BLaER1 treated with 17β-estradiol and CSF1 and Interleukin-3, amounts not matched to agents 10 nM and 100 nM (cell line): ENCODE data around the gene TLR6.
A peak's percentile ranks its signal among the peaks of the same experiment; 100 is the strongest.

Experiments
- H3K27ac ChIP-seq, 11 experiments: shearing (Covaris generic); formaldehyde crosslinking; 2 replicates each; pipeline ENCODE4 v1.8.1; 2022
- H3K27me3 ChIP-seq, 11 experiments: shearing (Covaris generic); formaldehyde crosslinking; 2 replicates each; pipeline ENCODE4 v1.8.1; 2022
- H3K36me3 ChIP-seq, 11 experiments: shearing (Covaris generic); formaldehyde crosslinking; 2 replicates each; pipeline ENCODE4 v1.8.1; 2022
- H3K4me1 ChIP-seq, 10 experiments: shearing (Covaris generic); formaldehyde crosslinking; 2 replicates each; pipeline ENCODE4 v1.8.1; 2022
- H3K4me2 ChIP-seq, 11 experiments: shearing (Covaris generic); formaldehyde crosslinking; 2 replicates each; pipeline ENCODE4 v1.8.1; 2022
- H3K4me3 ChIP-seq, 10 experiments: shearing (Covaris generic); formaldehyde crosslinking; 2 replicates each; pipeline ENCODE4 v1.8.1; 2022
- H3K9ac ChIP-seq, 11 experiments: shearing (Covaris generic); formaldehyde crosslinking; 2 replicates each; pipeline ENCODE4 v1.8.1; 2022
- H3K9me3 ChIP-seq, 11 experiments: shearing (Covaris generic); formaldehyde crosslinking; replicated peaks in 1 of 11; 2 replicates each; pipeline ENCODE4 v1.8.1; 2022
- H4K20me1 ChIP-seq, 11 experiments: shearing (Covaris generic); formaldehyde crosslinking; 2 replicates each; pipeline ENCODE4 v1.8.1; 2022
- Cebpa-rat ChIP-seq, 11 experiments: shearing (Covaris generic); IDR thresholded peaks; 2 replicates each; pipeline ENCODE4 v1.8.1; 2022

The TLR6 gene

DNA sequence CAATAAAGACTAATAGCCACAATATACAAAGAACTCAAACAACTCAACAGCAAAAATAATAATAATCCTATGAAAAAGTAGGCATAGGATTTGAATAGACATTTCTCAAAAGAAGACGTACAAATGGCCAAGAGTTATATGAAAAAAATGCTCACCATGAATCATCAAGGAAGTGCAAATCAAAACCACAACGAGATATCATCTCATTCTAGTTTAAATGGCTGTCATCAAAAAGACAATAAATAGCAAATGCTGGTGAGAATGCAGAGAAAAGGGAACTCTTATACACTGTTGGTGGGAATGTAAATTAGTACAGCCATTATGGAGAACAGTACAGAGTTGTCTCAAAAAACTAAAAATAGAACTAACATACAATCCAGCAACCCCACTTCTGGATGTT is 18.8 kb downstream of the TLR6 start:
- Histone ChIP-seq H3K9ac (no peak overlapping the region), H3K4me2 (peak overlapping the region in 8 of 11 experiments; percentile 1 to 80 (median 35); a peak in 11 of 22 replicates)
- TF ChIP-seq Cebpa-rat (IDR thresholded peaks at IDR 0.05), result no peak

DNA sequence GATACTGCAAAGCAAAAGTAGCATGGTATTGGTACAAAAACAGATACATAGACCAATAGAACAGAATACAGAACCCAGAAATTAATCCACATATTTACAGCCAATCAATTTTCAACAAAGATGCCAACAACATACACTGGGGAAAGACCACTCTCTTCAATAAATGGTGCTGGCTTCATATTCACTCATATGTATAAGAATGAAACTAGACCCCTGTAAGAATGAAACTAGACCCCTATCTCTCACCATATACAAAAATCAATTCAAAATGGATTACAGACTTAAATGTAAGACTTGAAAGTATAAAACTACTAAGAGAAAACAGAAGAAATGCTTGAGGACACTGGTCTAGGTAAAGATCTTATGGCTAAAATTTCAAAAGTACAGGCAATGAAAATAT is 19.3 kb downstream of the TLR6 start:
- Histone ChIP-seq H3K9ac (no peak overlapping the region), H3K4me3 (no peak overlapping the region), H3K4me1 (peaks cover 5 to 28% (median 13%) of the 10 kb centered on the region in 10 experiments; a peak in 14 of 20 replicates), H3K9me3 (peaks cover 33 to 72% (median 52%) of the 10 kb centered on the region in 11 experiments), H4K20me1 (peaks cover 0 to 43% (median 0%) of the 10 kb centered on the region in 11 experiments; a peak in 4 of 22 replicates), H3K27me3 (peaks cover 0 to 43% (median 0%) of the 10 kb centered on the region in 11 experiments; a peak in 5 of 22 replicates), H3K27ac (no peak overlapping the region), H3K4me2 (peak overlapping the region in 7 of 11 experiments; percentile 1 to 80 (median 38); a peak in 8 of 22 replicates), H3K36me3 (peaks cover 0 to 62% (median 0%) of the 10 kb centered on the region in 11 experiments; a peak in 8 of 22 replicates)
- no peak for TF ChIP-seq Cebpa-rat (IDR thresholded peaks at IDR 0.05)

More for the DNA sequence above, 18.8 kb downstream of the TLR6 start:
- Histone ChIP-seq H4K20me1 (peaks cover 0 to 43% (median 0%) of the 10 kb centered on the region in 11 experiments; a peak in 4 of 22 replicates), H3K9me3 (peaks cover 28 to 71% (median 47%) of the 10 kb centered on the region in 11 experiments), H3K4me1 (peaks cover 5 to 23% (median 13%) of the 10 kb centered on the region in 10 experiments; a peak in 14 of 20 replicates), H3K27ac (no peak overlapping the region), H3K27me3 (peaks cover 0 to 46% (median 0%) of the 10 kb centered on the region in 11 experiments; a peak in 5 of 22 replicates), H3K4me3 (no peak overlapping the region), H3K36me3 (peaks cover 0 to 62% (median 0%) of the 10 kb centered on the region in 11 experiments; a peak in 8 of 22 replicates)

- Histone ChIP-seq H3K27ac (no peak overlapping the region), H3K9ac (no peak overlapping the region), H3K9me3 (peaks cover 36 to 70% (median 52%) of the 10 kb centered on the region in 11 experiments), H4K20me1 (peaks cover 0 to 50% (median 0%) of the 10 kb centered on the region in 11 experiments; a peak in 4 of 22 replicates), H3K36me3 (peaks cover 0 to 60% (median 0%) of the 10 kb centered on the region in 11 experiments; a peak in 8 of 22 replicates), H3K4me2 (no peak overlapping the region), H3K27me3 (peaks cover 0 to 21% (median 0%) of the 10 kb centered on the region in 11 experiments; a peak in 5 of 22 replicates), H3K4me1 (peaks cover 5 to 29% (median 13%) of the 10 kb centered on the region in 10 experiments; a peak in 14 of 20 replicates), H3K4me3 (no peak overlapping the region)
- no peak for TF ChIP-seq Cebpa-rat (IDR thresholded peaks at IDR 0.05)
Observed at GRCh38 chr4:38834570-38834969, 22.0 kb downstream of the TLR6 start.

- no peak overlapping the region for H3K27ac ChIP-seq
- H3K4me2 ChIP-seq, result peak overlapping the region in 2 of 11 experiments; percentile 35 to 54; a peak in 4 of 22 replicates
- H3K27me3 ChIP-seq, result peaks cover 0 to 18% (median 0%) of the 10 kb centered on the region in 11 experiments; a peak in 5 of 22 replicates
- peaks cover 36 to 61% (median 49%) of the 10 kb centered on the region in 11 experiments for H3K9me3 ChIP-seq
- TF ChIP-seq Cebpa-rat (IDR thresholded peaks at IDR 0.05), result no peak
- peaks cover 0 to 21% (median 6%) of the 10 kb centered on the region in 10 experiments; a peak in 10 of 20 replicates for H3K4me1 ChIP-seq
- no peak overlapping the region for H3K9ac ChIP-seq
- H3K4me3 ChIP-seq, result no peak overlapping the region
- H3K36me3 ChIP-seq, result peaks cover 0 to 74% (median 0%) of the 10 kb centered on the region in 11 experiments; a peak in 8 of 22 replicates
- peaks cover 0 to 47% (median 0%) of the 10 kb centered on the region in 11 experiments; a peak in 4 of 22 replicates for H4K20me1 ChIP-seq
Observed at GRCh38 chr4:38832624-38833528, 23.7 kb downstream of the TLR6 start.

GRCh38 chr4:38832206-38832605 is 24.4 kb downstream of the TLR6 start:
- Histone ChIP-seq H3K9ac (no peak overlapping the region), H4K20me1 (peaks cover 0 to 41% (median 0%) of the 10 kb centered on the region in 11 experiments; a peak in 4 of 22 replicates), H3K4me2 (peak overlapping the region in 2 of 11 experiments; percentile 35 to 54; a peak in 4 of 22 replicates), H3K4me3 (no peak overlapping the region), H3K9me3 (peaks cover 30 to 62% (median 48%) of the 10 kb centered on the region in 11 experiments), H3K27ac (no peak overlapping the region), H3K4me1 (peaks cover 0 to 15% (median 0%) of the 10 kb centered on the region in 10 experiments; a peak in 8 of 20 replicates), H3K36me3 (peaks cover 0 to 80% (median 0%) of the 10 kb centered on the region in 11 experiments; a peak in 8 of 22 replicates), H3K27me3 (peaks cover 0 to 18% (median 0%) of the 10 kb centered on the region in 11 experiments; a peak in 5 of 22 replicates)
- TF ChIP-seq Cebpa-rat (IDR thresholded peaks at IDR 0.05), result no peak

DNA sequence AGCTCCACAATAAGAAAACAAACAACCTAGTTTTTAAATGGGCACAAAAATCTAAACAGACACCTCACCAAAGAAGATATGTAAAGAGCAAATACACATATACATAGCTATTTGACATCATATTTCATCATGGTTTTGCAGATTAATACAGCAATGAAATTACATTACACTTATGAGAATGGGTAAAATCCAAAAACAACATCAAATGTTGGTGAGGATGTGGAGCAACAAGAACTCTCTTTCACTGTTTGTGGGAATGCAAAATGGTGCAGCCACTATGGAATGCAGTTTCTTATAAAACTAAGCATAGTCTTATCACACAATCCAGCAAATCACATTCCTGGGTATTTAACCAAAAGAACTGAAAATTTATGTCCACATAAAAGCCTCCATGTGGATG is 25.0 kb downstream of the TLR6 start:
- H3K9me3 ChIP-seq, result peaks cover 25 to 61% (median 43%) of the 10 kb centered on the region in 11 experiments
- no peak for TF ChIP-seq Cebpa-rat (IDR thresholded peaks at IDR 0.05)
- peaks cover 0 to 12% (median 0%) of the 10 kb centered on the region in 10 experiments; a peak in 4 of 20 replicates for H3K4me1 ChIP-seq

GRCh38 chr4:38829237-38829636 is 27.4 kb downstream of the TLR6 start:
- Histone ChIP-seq H3K27ac (no peak overlapping the region), H3K4me3 (no peak overlapping the region), H4K20me1 (peaks cover 0 to 39% (median 0%) of the 10 kb centered on the region in 11 experiments; a peak in 4 of 22 replicates), H3K4me2 (no peak overlapping the region), H3K4me1 (peaks cover 0 to 12% (median 0%) of the 10 kb centered on the region in 10 experiments; a peak in 4 of 20 replicates), H3K36me3 (peaks cover 0 to 91% (median 0%) of the 10 kb centered on the region in 11 experiments; a peak in 8 of 22 replicates), H3K9me3 (peaks cover 10 to 60% (median 28%) of the 10 kb centered on the region in 11 experiments), H3K9ac (no peak overlapping the region), H3K27me3 (peaks cover 0 to under 1% (median 0%) of the 10 kb centered on the region in 11 experiments; a peak in 1 of 22 replicates)
- no peak for TF ChIP-seq Cebpa-rat (IDR thresholded peaks at IDR 0.05)

More for the DNA sequence above, 25.0 kb downstream of the TLR6 start:
- H3K27ac ChIP-seq, result no peak overlapping the region
- peaks cover 0 to 39% (median 0%) of the 10 kb centered on the region in 11 experiments; a peak in 4 of 22 replicates for H4K20me1 ChIP-seq
- H3K4me3 ChIP-seq, result no peak overlapping the region
- H3K27me3 ChIP-seq, result peaks cover 0 to 18% (median 0%) of the 10 kb centered on the region in 11 experiments; a peak in 5 of 22 replicates
- peaks cover 0 to 86% (median 0%) of the 10 kb centered on the region in 11 experiments; a peak in 8 of 22 replicates for H3K36me3 ChIP-seq
- no peak overlapping the region for H3K9ac ChIP-seq
- H3K4me2 ChIP-seq, result no peak overlapping the region

DNA sequence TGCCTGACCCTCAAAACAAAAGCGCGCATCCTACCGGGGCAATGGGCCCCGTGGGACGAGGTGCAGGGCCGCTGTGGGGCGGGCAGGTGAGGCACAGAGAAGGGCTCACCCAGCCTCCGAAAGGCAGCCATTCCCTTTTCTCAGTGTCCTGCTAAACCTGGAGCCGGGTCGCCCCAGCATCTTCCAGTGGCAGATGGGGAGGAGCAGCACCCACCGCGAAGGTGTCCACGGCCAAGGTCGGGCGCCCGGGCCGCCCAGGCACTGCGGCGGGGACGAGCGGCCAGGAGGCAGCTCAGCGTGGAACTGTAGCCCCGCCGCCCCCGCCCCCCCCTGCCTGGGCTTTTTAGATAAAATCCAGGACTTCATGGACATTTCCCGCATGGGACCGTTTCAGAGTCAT is 32.9 kb downstream of the TLR6 start:
- Histone ChIP-seq H3K27me3 (no peaks in the 10 kb centered on the region; a peak in 1 of 22 replicates), H3K36me3 (peaks cover 0 to 67% (median 0%) of the 10 kb centered on the region in 11 experiments; a peak in 9 of 22 replicates), H3K4me2 (no peak overlapping the region), H3K4me1 (peaks cover 0 to 22% (median 11%) of the 10 kb centered on the region in 10 experiments; a peak in 12 of 20 replicates), H3K9me3 (peaks cover 17 to 50% (median 25%) of the 10 kb centered on the region in 11 experiments), H3K27ac (no peak overlapping the region), H4K20me1 (no peaks in the 10 kb centered on the region), H3K4me3 (no peak overlapping the region), H3K9ac (no peak overlapping the region)
- TF ChIP-seq Cebpa-rat (IDR thresholded peaks at IDR 0.05), result no peak
